Upper lobe of left lung (tissue), 6 donors: ENCODE measurements around the gene PRDM16. TPM values are rescaled to one million over a fixed set of nuclear protein-coding genes. Genes with fewer than 3 reads are reported as not detected.

Experiments used
- ATAC-seq, 2 donors: fragments of 200-7000 bp; cut with Tn5 transposase; one replicate each; pipeline ENCODE4 v1.9.1; 2022; ENCODE audit warnings: mild to moderate bottlenecking in 2 of 2, moderate library complexity in 2 of 2; ENCODE audit not compliant: low FRiP score in 2 of 2
- DNase-seq, 2 donors: peaks; one replicate each; pipeline ENCODE4 v3.0.0-alpha.2; 2019 to 2020
- H3K27ac ChIP-seq, 4 donors: fragments of 200-600 bp; sonication (generic); one replicate each; pipeline ENCODE4 v1.5.1; 2016 to 2019
- H3K27me3 ChIP-seq, 4 donors: fragments of 200-600 bp; sonication (generic); one replicate each; pipeline ENCODE4 v1.5.1; 2017 to 2019
- H3K36me3 ChIP-seq, 4 donors: fragments of 200-600 bp; sonication (generic); one replicate each; pipeline ENCODE4 v1.5.1; 2016 to 2019
- H3K4me1 ChIP-seq, 4 donors: fragments of 200-600 bp; sonication (generic); one replicate each; pipeline ENCODE4 v1.5.1; 2018 to 2019
- H3K4me3 ChIP-seq, 4 donors: fragments of 200-600 bp; sonication (generic); one replicate each; pipeline ENCODE4 v1.5.1; 2017 to 2019; ENCODE audit warnings: mild to moderate bottlenecking in 2 of 4, moderate library complexity in 1 of 4
- H3K9me3 ChIP-seq, 4 donors: fragments of 200-600 bp; sonication (generic); one replicate each; pipeline ENCODE4 v1.5.1; 2018 to 2019
- CTCF ChIP-seq, 6 experiments: fragments of 450-650 bp in 4 of 6; fragments of 200-600 bp in 2 of 6; sonication (generic) in 2 of 6; IDR thresholded peaks; one replicate each; pipeline ENCODE4 v1.5.1; 2016 to 2019; ENCODE audit warnings: antibody characterized with exemption in 6 of 6
- EP300 ChIP-seq, 4 donors: sonication (generic); formaldehyde crosslinking; IDR thresholded peaks; one replicate each; pipeline ENCODE4 v1.5.1; 2017; ENCODE audit warnings: antibody characterized with exemption in 4 of 4, control low read depth in 2 of 4
- POLR2A ChIP-seq, 4 donors: fragments of 450-650 bp; IDR thresholded peaks; one replicate each; pipeline ENCODE4 v1.5.1; 2016 to 2017; ENCODE audit warnings: antibody characterized with exemption in 4 of 4, mild to moderate bottlenecking in 2 of 4
- POLR2AphosphoS5 ChIP-seq, 2 donors: sonication (generic); formaldehyde crosslinking; IDR thresholded peaks; one replicate each; pipeline ENCODE4 v1.5.1; 2017; ENCODE audit warnings: antibody characterized with exemption in 2 of 2
- WGBS, 2 donors: methylation state at CpG; one replicate each; pipeline ENCODE4 v1.1.5; 2017 to 2018; 5-methylcytosine and 5-hydroxymethylcytosine counted together
- total RNA-seq, 6 donors: library from RNA; depleted of rRNA in 4 of 6; stranded (reverse); fragments of >200 nt in 4 of 6; gene quantifications; one replicate each; pipeline versions ENCODE4 v1.1.0 to v1.2.1, GENCODE V29; 2016 to 2021
- donor health status: DM: no; HTN: no; CAD: no; lungs with moderate emphysema.
- donor health status: DM: no; HTN: yes; CAD: no; lungs with severe emphysema.

Gene PRDM16
- total RNA-seq, 6 donors from 2014 or later: 12.3 to 54.5 (median 21.2) TPM

GRCh38 chr1:3155926-3156220 lies 86.9 kb downstream of the PRDM16 start:
- no peaks in the 10 kb centered on the region for H3K36me3 ChIP-seq
- DNase-seq: no peak
- TF ChIP-seq EP300 (IDR thresholded peaks at IDR 0.05): no peak
- H3K27me3 ChIP-seq: peaks cover 0 to 3% (median 0%) of the 10 kb centered on the region in 4 donors
- no peak overlapping the region for H3K4me3 ChIP-seq
- no peaks in the 10 kb centered on the region for H3K9me3 ChIP-seq
- no peak overlapping the region for H3K27ac ChIP-seq
- H3K4me1 ChIP-seq: peaks cover 2 to 5% (median 3%) of the 10 kb centered on the region in 4 donors
- WGBS, 2 donors: 60 to 67% methylated on average over 5 of the region's 5 CpGs
- ATAC-seq: no peak

GRCh38 chr1:3156936-3157335 lies 87.9 kb downstream of the PRDM16 start:
- peak in 1 of 2 donors; percentile 73 for DNase-seq
- Histone ChIP-seq H3K27me3 (peaks cover 0 to 3% (median 0%) of the 10 kb centered on the region in 4 donors), H3K36me3 (no peaks in the 10 kb centered on the region), H3K4me1 (peaks cover 4 to 10% (median 8%) of the 10 kb centered on the region in 4 donors), H3K27ac (no peak overlapping the region), H3K4me3 (no peak overlapping the region), H3K9me3 (no peaks in the 10 kb centered on the region)
- no peak for TF ChIP-seq POLR2AphosphoS5 (IDR thresholded peaks at IDR 0.05)
- TF ChIP-seq EP300 (IDR thresholded peaks at IDR 0.05): no peak
- TF ChIP-seq POLR2A (IDR thresholded peaks at IDR 0.05): no peak
- no peak for TF ChIP-seq CTCF (IDR thresholded peaks at IDR 0.05)
- 85 to 89% methylated on average over 5 to 18 of the region's 19 CpGs for WGBS, 2 donors
- ATAC-seq: no peak

GRCh38 chr1:3158347-3158746 lies 89.3 kb downstream of the PRDM16 start:
- DNase-seq (no peak), ATAC-seq (no peak)
- TF ChIP-seq POLR2AphosphoS5 (IDR thresholded peaks at IDR 0.05): no peak
- no peak for TF ChIP-seq POLR2A (IDR thresholded peaks at IDR 0.05)
- TF ChIP-seq CTCF (IDR thresholded peaks at IDR 0.05): no peak
- no peak for TF ChIP-seq EP300 (IDR thresholded peaks at IDR 0.05)
- no peak overlapping the region for H3K27ac ChIP-seq
- peaks cover 0 to 3% (median 0%) of the 10 kb centered on the region in 4 donors for H3K27me3 ChIP-seq
- peaks cover 4 to 10% (median 8%) of the 10 kb centered on the region in 4 donors for H3K4me1 ChIP-seq
- no peak overlapping the region for H3K4me3 ChIP-seq
- 71 to 78% methylated on average over 4 of the region's 4 CpGs for WGBS, 2 donors
- no peaks in the 10 kb centered on the region for H3K9me3 ChIP-seq
- no peaks in the 10 kb centered on the region for H3K36me3 ChIP-seq

GRCh38 chr1:3159121-3159520 lies 90.1 kb downstream of the PRDM16 start:
- 72 to 94% methylated on average over 10 of the region's 10 CpGs for WGBS, 2 donors
- TF ChIP-seq POLR2A (IDR thresholded peaks at IDR 0.05) (no peak), POLR2AphosphoS5 (IDR thresholded peaks at IDR 0.05) (no peak), CTCF (IDR thresholded peaks at IDR 0.05) (no peak), EP300 (IDR thresholded peaks at IDR 0.05) (no peak)
- ATAC-seq (no peak), DNase-seq (peak in 1 of 2 donors; percentile 67)
- Histone ChIP-seq H3K9me3 (no peaks in the 10 kb centered on the region), H3K4me3 (no peak overlapping the region), H3K4me1 (peaks cover 4 to 10% (median 8%) of the 10 kb centered on the region in 4 donors), H3K27ac (no peak overlapping the region), H3K36me3 (no peaks in the 10 kb centered on the region), H3K27me3 (peaks cover 0 to 3% (median 0%) of the 10 kb centered on the region in 4 donors)

- ATAC-seq (no peak), DNase-seq (peak in 1 of 2 donors; percentile 56)
- no peaks in the 10 kb centered on the region for H3K36me3 ChIP-seq
- WGBS, 2 donors: 85 to 93% methylated on average over 5 to 8 of the region's 8 CpGs
- H3K27ac ChIP-seq: no peak overlapping the region
- H3K27me3 ChIP-seq: peaks cover 0 to 3% (median 0%) of the 10 kb centered on the region in 4 donors
- no peak for TF ChIP-seq CTCF (IDR thresholded peaks at IDR 0.05)
- no peak for TF ChIP-seq EP300 (IDR thresholded peaks at IDR 0.05)
- no peak for TF ChIP-seq POLR2A (IDR thresholded peaks at IDR 0.05)
- no peak for TF ChIP-seq POLR2AphosphoS5 (IDR thresholded peaks at IDR 0.05)
- no peaks in the 10 kb centered on the region for H3K9me3 ChIP-seq
- H3K4me3 ChIP-seq: no peak overlapping the region
- peaks cover 4 to 10% (median 8%) of the 10 kb centered on the region in 4 donors for H3K4me1 ChIP-seq
Observed at GRCh38 chr1:3159996-3160395, 91.0 kb downstream of the PRDM16 start.
